Lung microvascular endothelial cell (primary cell): Measurements from ENCODE around the gene RRP8. TPM values are rescaled to one million over a fixed set of nuclear protein-coding genes. Genes with fewer than 3 reads are reported as not detected.

Source experiments
- total RNA-seq: library from RNA; depleted of rRNA; stranded (reverse); fragments of >200 nt; gene quantifications from 2 replicates; pipeline ENCODE4 v1.2.1, GENCODE V29; 2014

The RRP8 gene
- total RNA-seq, 1 donor from 2014 or later, result 10.3 TPM

Other genes with a start within 250 kb of the RRP8 start
- gene SMPD1, start 213.1 kb downstream of the RRP8 start, total RNA-seq, result 14.6 and 20.0 TPM in 2 replicates
- gene APBB1, start 184.5 kb downstream of the RRP8 start, total RNA-seq, result 26.6 and 29.2 TPM in 2 replicates
- 0.22 TPM in 1 of 2 replicates, not detected in the other for gene HPX, start 162.6 kb downstream of the RRP8 start, total RNA-seq
- 15.3 and 21.6 TPM in 2 replicates for gene TRIM3, start 129.7 kb downstream of the RRP8 start, total RNA-seq
- gene ARFIP2, start 122.3 kb downstream of the RRP8 start, total RNA-seq, result 27.6 and 27.7 TPM in 2 replicates
- gene TIMM10B, start 122.1 kb downstream of the RRP8 start, total RNA-seq, result 16.3 and 28.6 TPM in 2 replicates
- gene DNHD1, start 106.3 kb downstream of the RRP8 start, total RNA-seq, result 0.65 and 1.6 TPM in 2 replicates
- 95.9 and 109 TPM in 2 replicates for gene ILK, start 158 bp upstream of the RRP8 start, total RNA-seq
- 27.7 and 34.1 TPM in 2 replicates for gene TAF10, start 8.6 kb upstream of the RRP8 start, total RNA-seq
- gene TPP1, start 15.8 kb upstream of the RRP8 start, total RNA-seq, result 61.2 and 69.2 TPM in 2 replicates
- gene DCHS1, start 52.2 kb upstream of the RRP8 start, total RNA-seq, result 28.3 and 46.2 TPM in 2 replicates
- 44.7 and 47.4 TPM in 2 replicates for gene MRPL17, start 79.7 kb upstream of the RRP8 start, total RNA-seq
- gene OR2AG2, start 168.4 kb upstream of the RRP8 start, total RNA-seq, result under 0.01 and 0.20 TPM in 2 replicates
- not detected in 2 replicates for gene OR2AG1, start 179.4 kb upstream of the RRP8 start, total RNA-seq
- under 0.01 TPM in 2 replicates for gene OR6A2, start 196.1 kb upstream of the RRP8 start, total RNA-seq
- not detected in 2 replicates for gene OR10A5, start 242.1 kb upstream of the RRP8 start, total RNA-seq